SK-N-SH treated with all-trans-retinoic acid at 6 μM for 48 hours (cell line): Measurements from ENCODE around the gene PLD1.

ENCODE experiments used
- ARNTL ChIP-seq: fragments of 450-650 bp; formaldehyde crosslinking; IDR thresholded peaks from 2 replicates; pipeline ENCODE4 v1.5.0; 2020; ENCODE audit warnings: low read depth, mild to moderate bottlenecking, moderate library complexity, borderline replicate concordance
- ZFP30 ChIP-seq: fragments of 450-650 bp; formaldehyde crosslinking; IDR thresholded peaks from 2 replicates; pipeline ENCODE4 v1.5.0; 2022; ENCODE audit warnings: mild to moderate bottlenecking, moderate library complexity

DNA sequence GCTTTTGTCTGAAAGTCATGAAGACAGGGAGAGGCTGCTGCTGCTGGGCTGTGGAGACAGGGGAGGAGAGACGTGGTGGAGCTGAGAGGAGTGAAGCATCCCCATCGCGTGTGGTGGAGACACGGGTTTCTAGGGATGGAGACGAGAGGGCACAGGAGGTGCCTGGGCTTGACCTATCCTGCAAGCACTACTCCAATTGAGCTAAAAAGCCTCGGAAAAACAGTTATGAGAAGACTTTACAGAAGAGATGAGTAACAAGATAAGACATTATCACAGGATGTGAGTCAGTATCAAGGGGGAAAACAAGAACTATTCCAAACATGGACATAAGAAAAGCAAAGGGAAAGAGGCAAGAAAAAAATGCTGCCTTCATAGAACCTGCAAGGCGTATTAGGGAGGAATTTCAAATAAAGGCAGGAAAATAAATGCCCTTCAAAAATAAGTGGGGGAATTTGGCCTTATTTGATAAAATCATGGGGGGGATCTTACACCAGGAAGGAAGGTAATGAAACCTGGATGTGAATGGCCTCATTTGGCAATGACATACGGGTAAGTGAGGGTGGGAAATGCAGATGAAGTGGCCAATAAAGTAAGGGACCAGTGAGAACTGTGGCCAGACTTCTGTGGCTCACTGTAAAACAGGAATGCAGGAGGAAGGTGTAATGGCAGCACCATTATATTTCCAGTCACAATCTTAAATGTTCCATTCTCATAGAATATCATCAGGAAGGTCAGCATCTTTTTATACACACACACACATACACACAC is 97.9 kb downstream of the PLD1 start:
- no peak for TF ChIP-seq ZFP30
- no peak for TF ChIP-seq ARNTL (CRISPR knock-in tag)
